HTR-8/SVneo (cell line): ENCODE measurements around the gene OPCML.

ENCODE experiments used
- DNase-seq: peaks from one replicate; pipeline ENCODE4 v3.0.0; 2011; ENCODE audit warnings: low spot score, mixed read lengths; ENCODE audit not compliant: insufficient read length
- FAIRE-seq: peaks from 2 replicates; lab custom pipeline; 2011; peaks lifted over from hg19 to GRCh38; lab: Jason Lieb, UNC

OPCML gene

GRCh38 chr11:133162227-133162626 lies 370.1 kb downstream of the OPCML start:
- no peak for DNase-seq
- FAIRE-seq, result no peak

GRCh38 chr11:133160754-133161153 lies 371.5 kb downstream of the OPCML start:
- FAIRE-seq (no peak), DNase-seq (no peak)

GRCh38 chr11:133156986-133157745 lies 375.1 kb downstream of the OPCML start:
- no peak for DNase-seq

GRCh38 chr11:133154781-133155180 lies 377.5 kb downstream of the OPCML start:
- FAIRE-seq, result no peak
- DNase-seq, result no peak

More at GRCh38 chr11:133156986-133157745, 375.1 kb downstream of the OPCML start:
- no peak for FAIRE-seq

GRCh38 chr11:133154076-133154475 lies 378.2 kb downstream of the OPCML start:
- FAIRE-seq (no peak), DNase-seq (no peak)

GRCh38 chr11:133153031-133153430 lies 379.3 kb downstream of the OPCML start:
- FAIRE-seq, result no peak
- DNase-seq, result no peak

GRCh38 chr11:133149698-133150097 lies 382.6 kb downstream of the OPCML start:
- FAIRE-seq (no peak), DNase-seq (no peak)

- DNase-seq (no peak), FAIRE-seq (no peak)
Measured at GRCh38 chr11:133147625-133148024, 384.7 kb downstream of the OPCML start.

- no peak for DNase-seq
- FAIRE-seq, result no peak
Measured at GRCh38 chr11:133146697-133147306, 385.5 kb downstream of the OPCML start.

- FAIRE-seq (no peak), DNase-seq (no peak)
Measured at GRCh38 chr11:133137939-133138338, 394.4 kb downstream of the OPCML start.

GRCh38 chr11:133137270-133137669 lies 395.0 kb downstream of the OPCML start:
- FAIRE-seq, result no peak
- DNase-seq, result no peak

- no peak for FAIRE-seq
Measured at GRCh38 chr11:133136376-133136775, 395.9 kb downstream of the OPCML start.

GRCh38 chr11:133134314-133135173 lies 397.8 kb downstream of the OPCML start:
- FAIRE-seq (no peak), DNase-seq (peak; percentile 22)

More at GRCh38 chr11:133136376-133136775, 395.9 kb downstream of the OPCML start:
- no peak for DNase-seq

GRCh38 chr11:133133606-133134005 lies 398.7 kb downstream of the OPCML start:
- DNase-seq (no peak), FAIRE-seq (no peak)

- no peak for DNase-seq
- FAIRE-seq, result no peak
Measured at GRCh38 chr11:133133050-133133449, 399.3 kb downstream of the OPCML start.

GRCh38 chr11:133127741-133128140 lies 404.6 kb downstream of the OPCML start:
- FAIRE-seq (no peak), DNase-seq (no peak)

- DNase-seq (no peak), FAIRE-seq (no peak)
Measured at GRCh38 chr11:133123796-133124195, 408.5 kb downstream of the OPCML start.

- DNase-seq, result no peak
- no peak for FAIRE-seq
Measured at GRCh38 chr11:133123366-133123765, 408.9 kb downstream of the OPCML start.

GRCh38 chr11:133122256-133122655 lies 410.0 kb downstream of the OPCML start:
- DNase-seq (no peak), FAIRE-seq (no peak)

- DNase-seq (no peak), FAIRE-seq (no peak)
Measured at GRCh38 chr11:133118563-133119268, 413.6 kb downstream of the OPCML start.
